Right hindlimb (tissue), 1 donor: ENCODE data around the gene RIPOR3.
"Not testable (repeated sequence)": the region's sequence is repeated elsewhere in the genome, so short reads cannot be mapped to it uniquely, and the experiment has no call there.

ENCODE experiments used
- DNase-seq: peaks from one replicate; pipeline ENCODE4 v3.0.0-alpha.2; 2018

The RIPOR3 gene

GRCh38 chr20:50632236-50632635, 59.1 kb downstream of the RIPOR3 start:
- DNase-seq, result no peak

GRCh38 chr20:50630578-50631263, 60.6 kb downstream of the RIPOR3 start:
- no peak for DNase-seq

GRCh38 chr20:50629670-50630045, 61.7 kb downstream of the RIPOR3 start:
- no peak for DNase-seq

GRCh38 chr20:50628853-50629669, 62.3 kb downstream of the RIPOR3 start:
- DNase-seq, result no peak

- peak; percentile 73 for DNase-seq
These were observed 63.0 kb downstream of the RIPOR3 start for GRCh38 chr20:50628332-50628731.

GRCh38 chr20:50627747-50628146, 63.6 kb downstream of the RIPOR3 start:
- DNase-seq, result no peak

GRCh38 chr20:50625986-50626677, 65.2 kb downstream of the RIPOR3 start:
- peak; percentile 67 for DNase-seq

GRCh38 chr20:50624351-50625016, 66.9 kb downstream of the RIPOR3 start:
- no peak for DNase-seq

- no peak for DNase-seq
These were observed 70.2 kb downstream of the RIPOR3 start for GRCh38 chr20:50621068-50621665.

- DNase-seq, result not testable (repeated sequence)
These were observed 70.9 kb downstream of the RIPOR3 start for GRCh38 chr20:50620459-50620858.

GRCh38 chr20:50618537-50618936, 72.8 kb downstream of the RIPOR3 start:
- DNase-seq, result no peak

GRCh38 chr20:50617022-50617421, 74.3 kb downstream of the RIPOR3 start:
- no peak for DNase-seq

GRCh38 chr20:50615407-50615806, 75.9 kb downstream of the RIPOR3 start:
- no peak for DNase-seq

- no peak for DNase-seq
These were observed 77.7 kb downstream of the RIPOR3 start for GRCh38 chr20:50613438-50614169.

GRCh38 chr20:50611128-50611810, 80.1 kb downstream of the RIPOR3 start:
- no peak for DNase-seq

- DNase-seq, result no peak
These were observed 81.1 kb downstream of the RIPOR3 start for GRCh38 chr20:50610212-50610718.

GRCh38 chr20:50609438-50609989, 81.8 kb downstream of the RIPOR3 start:
- DNase-seq, result no peak

- DNase-seq, result no peak
These were observed 82.6 kb downstream of the RIPOR3 start for GRCh38 chr20:50608750-50609104.

GRCh38 chr20:50607850-50608749, 83.2 kb downstream of the RIPOR3 start:
- no peak for DNase-seq

- no peak for DNase-seq
These were observed 83.9 kb downstream of the RIPOR3 start for GRCh38 chr20:50607436-50607835.
